GM13977 (cell line): ENCODE results near the gene FIGNL2.

Experiments
- DNase-seq: peaks from one replicate; pipeline ENCODE4 v3.0.0; 2012; ENCODE audit warnings: low spot score
- in situ Hi-C: fragments of 300-500 bp; cut with MboI; formaldehyde crosslinking; loops from one replicate; pipeline ENCODE4 v1.12.0; 2022; ENCODE audit warnings: low sequenced_read_pairs, low pct_unique_long_range_greater_than_20kb, mixed read lengths, inconsistent platforms; ENCODE audit not compliant: unreplicated experiment
- TF ChIP-seq, protein P1 (sequence below): IDR thresholded peaks from 2 replicates; pipeline ENCODE4 v1.5.1; 2012; ENCODE audit warnings: mild to moderate bottlenecking, control low read depth; ENCODE audit not compliant: insufficient read depth; ENCODE audit errors: extremely low read depth, missing control alignments

FIGNL2 gene

GRCh38 chr12:51870504-51870903 is 22.0 kb upstream of the FIGNL2 start:
- in situ Hi-C loops = no loop called here
- no peak for DNase-seq
- TF ChIP-seq, protein P1, sequence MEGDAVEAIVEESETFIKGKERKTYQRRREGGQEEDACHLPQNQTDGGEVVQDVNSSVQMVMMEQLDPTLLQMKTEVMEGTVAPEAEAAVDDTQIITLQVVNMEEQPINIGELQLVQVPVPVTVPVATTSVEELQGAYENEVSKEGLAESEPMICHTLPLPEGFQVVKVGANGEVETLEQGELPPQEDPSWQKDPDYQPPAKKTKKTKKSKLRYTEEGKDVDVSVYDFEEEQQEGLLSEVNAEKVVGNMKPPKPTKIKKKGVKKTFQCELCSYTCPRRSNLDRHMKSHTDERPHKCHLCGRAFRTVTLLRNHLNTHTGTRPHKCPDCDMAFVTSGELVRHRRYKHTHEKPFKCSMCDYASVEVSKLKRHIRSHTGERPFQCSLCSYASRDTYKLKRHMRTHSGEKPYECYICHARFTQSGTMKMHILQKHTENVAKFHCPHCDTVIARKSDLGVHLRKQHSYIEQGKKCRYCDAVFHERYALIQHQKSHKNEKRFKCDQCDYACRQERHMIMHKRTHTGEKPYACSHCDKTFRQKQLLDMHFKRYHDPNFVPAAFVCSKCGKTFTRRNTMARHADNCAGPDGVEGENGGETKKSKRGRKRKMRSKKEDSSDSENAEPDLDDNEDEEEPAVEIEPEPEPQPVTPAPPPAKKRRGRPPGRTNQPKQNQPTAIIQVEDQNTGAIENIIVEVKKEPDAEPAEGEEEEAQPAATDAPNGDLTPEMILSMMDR = no peak

DNA sequence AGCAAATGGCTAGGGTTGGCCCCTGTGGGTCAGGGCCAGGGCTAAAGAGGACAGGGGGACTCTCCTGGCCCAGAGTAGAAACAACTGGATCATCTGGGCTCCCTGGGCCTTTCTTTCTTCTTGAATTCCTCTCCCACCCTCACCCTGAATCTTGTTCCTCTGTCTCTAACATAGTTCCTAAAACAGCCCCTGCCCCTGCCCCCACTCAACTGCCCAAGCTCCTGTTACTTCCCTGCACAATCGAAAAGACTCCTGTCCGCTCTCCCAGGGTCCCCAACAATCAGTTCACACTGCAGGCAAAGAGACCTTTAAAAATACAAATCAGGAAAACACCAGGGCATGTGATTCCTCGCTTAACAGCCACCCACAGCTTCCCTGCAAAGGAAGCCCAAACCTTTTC is 21.4 kb upstream of the FIGNL2 start:
- TF ChIP-seq, protein P1 = no peak
- in situ Hi-C loops = no loop called here
- no peak for DNase-seq

DNA sequence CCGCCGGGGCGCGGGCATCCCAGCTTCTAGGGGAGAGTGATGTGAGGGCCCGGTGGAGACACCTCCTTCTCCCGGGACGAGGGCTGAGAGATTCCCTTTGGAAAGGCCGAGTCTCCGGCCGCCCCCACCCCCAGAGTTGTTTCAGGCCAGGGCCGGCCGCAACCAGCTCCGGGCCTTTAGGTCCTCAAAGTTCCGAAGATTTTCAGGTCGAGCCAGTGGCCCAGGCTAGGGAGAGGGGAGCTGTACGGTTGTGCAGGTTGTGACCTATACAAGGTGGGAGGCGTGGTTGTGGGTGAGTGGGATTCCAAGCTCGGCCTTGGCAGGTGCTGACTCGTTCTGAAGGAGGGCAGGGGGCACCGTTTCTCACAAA is 21.0 kb upstream of the FIGNL2 start:
- in situ Hi-C loops = no loop called here
- peak; percentile 24 for DNase-seq
- TF ChIP-seq, protein P1 = no peak

GRCh38 chr12:51868821-51869495 is 20.4 kb upstream of the FIGNL2 start:
- DNase-seq = no peak
- in situ Hi-C loops = no loop called here
- TF ChIP-seq, protein P1 = no peak

DNA sequence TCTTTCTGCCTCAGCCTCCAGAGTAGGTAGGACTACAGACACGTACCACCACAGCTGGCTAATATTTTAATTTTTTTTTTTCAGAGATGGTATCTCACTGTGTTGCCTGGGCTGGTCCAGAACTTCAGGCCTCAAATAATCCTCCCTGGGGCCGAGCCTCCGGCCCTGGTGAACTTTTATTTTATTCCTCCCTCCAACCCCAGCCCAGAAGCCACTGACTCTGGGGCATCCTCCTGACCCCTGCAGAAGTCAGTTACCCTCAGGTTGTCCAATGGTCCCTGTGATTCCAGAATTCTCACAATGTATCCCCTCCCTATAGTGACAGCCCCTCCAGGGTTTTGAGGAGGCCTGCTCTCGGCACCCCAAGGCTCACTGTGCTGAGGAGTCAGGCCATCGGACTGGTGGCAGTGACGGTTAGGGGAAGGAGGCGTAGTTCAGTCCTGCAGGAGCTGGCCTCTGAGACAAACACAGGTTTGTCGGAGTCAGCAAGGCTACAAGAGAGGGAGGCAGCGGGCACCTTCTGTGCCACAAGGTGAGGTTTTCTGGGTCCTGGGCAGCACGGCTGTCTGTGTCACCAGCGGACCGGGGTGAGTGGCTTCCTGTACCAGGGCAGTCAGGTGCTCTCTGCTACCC is 19.4 kb upstream of the FIGNL2 start:
- in situ Hi-C loops = no loop called here
- DNase-seq = peak; percentile 22
- TF ChIP-seq, protein P1 = no peak

- TF ChIP-seq, protein P1 = no peak
- in situ Hi-C loops = no loop called here
- no peak for DNase-seq
Measured at GRCh38 chr12:51867371-51867770, 18.9 kb upstream of the FIGNL2 start.
